ENCODE results near the gene PARD3.

Gene PARD3

DNA sequence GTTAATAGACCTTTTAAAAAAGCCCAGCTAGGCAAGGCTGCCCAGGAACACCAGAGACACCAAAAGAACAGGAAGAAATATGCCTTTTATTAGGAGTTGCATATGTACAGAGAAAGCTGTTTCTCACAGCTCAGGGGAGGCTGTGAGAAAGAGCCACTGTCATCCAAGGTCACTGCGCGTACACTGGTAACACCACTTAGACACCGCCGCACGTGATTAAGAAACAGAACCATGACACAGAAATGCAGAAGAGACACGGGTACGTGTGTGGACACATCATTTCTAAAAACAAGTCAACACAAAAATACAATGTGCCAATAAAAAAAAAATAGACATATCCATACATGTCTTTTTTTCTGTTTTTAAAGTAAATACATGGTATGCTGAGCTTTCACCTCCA, 705.6 kb downstream of the PARD3 start:
- DNase-seq = no peak

DNA sequence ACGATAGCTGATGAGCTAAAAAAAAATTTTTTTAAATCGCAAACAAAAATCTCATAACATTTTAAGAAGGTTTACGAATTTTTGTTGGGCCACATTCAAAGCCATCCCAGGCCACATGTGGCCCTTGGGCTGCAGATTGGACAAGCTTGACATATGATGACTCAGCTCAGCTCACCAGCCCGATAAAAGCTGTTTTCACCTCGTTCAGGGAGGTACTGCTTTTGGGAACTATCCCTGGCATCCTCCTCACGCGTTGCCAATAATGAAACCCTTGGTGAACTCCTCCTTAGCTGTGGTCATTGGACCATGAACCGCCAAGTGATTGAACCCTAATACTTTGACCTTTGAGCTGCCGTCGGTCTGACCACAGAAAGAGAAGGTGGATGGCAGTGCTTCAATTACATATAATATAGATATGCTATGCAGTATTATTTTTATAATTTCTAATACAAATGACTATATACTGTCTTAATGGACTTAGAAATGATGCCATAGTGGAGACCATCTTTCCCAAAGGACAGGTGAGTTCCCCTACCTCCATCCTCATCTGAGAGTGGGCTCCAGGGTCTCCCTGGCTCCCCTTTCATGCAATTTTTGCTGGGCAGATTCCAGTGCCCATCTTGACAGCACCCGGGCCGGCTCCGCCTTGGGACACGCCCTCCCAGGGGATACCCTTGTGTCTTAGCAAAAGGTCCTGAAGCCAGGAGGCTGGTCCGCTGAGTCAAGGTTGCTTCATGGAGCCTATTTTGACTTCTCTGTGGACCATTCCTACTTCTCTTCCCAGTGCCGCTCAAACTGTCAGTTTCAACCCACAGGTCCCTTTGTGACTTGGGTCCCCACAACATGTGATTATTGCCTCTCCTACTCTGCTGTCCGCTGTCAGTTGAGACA, 707.2 kb downstream of the PARD3 start:
- no peak for DNase-seq

DNA sequence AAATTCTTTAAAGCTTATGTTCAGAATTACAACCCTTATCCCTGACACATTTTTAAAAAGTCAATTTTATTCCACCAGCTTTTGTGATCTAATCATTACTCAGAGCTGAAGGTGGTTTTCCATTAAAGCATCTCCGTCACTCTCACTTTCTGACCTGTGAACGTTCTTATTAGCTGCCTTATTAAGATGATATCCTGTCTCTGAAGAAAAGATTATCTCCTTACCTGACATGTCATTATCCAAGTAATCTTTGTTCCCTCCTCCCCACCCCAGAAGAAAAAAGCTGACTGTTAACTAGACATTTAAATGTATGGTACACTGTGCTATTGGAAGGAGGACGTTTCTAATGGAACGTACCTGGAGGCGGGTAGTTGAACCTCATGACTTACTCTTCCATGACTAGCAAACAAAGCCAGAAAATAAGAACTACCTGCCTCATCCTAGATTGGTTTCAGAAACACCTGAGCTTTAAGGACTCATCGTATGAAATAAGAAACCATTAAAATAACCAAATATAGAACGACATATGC, 708.7 kb downstream of the PARD3 start:
- no peak for DNase-seq

DNA sequence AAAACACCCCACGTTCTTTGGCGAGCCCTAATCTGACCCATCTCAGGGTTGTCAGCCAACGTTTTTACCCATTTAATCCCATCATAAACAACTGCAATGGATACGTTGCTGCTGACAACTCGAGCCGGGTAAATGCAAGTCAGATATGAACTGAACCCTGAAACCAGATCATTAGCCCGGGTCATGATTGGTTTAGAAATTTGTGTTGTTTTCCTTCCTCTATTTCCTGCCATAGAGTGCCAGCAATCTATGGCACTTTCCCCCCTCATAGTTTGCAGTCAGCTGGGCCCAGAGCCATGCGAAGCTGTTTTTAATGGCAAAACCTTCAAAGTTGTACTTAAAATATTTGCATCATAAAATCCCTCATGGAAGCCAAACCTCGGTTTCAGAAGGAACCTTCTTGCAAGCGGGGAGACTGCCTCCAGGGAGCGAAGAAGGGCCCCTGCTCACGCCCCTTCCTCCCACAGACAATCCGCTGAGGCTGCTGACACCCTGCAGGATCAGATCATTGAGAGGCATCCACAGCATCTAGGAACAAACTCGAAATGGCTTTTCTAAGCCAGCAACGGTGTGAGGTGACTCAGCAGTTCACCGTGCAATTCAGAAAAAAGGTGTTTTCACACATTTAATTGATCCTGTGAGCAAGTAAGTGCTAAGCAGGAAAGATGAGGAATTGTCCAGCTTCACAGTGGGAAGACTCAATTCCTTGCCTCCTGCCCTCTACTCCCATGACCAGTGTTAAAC, 710.1 kb downstream of the PARD3 start:
- no peak for DNase-seq

DNA sequence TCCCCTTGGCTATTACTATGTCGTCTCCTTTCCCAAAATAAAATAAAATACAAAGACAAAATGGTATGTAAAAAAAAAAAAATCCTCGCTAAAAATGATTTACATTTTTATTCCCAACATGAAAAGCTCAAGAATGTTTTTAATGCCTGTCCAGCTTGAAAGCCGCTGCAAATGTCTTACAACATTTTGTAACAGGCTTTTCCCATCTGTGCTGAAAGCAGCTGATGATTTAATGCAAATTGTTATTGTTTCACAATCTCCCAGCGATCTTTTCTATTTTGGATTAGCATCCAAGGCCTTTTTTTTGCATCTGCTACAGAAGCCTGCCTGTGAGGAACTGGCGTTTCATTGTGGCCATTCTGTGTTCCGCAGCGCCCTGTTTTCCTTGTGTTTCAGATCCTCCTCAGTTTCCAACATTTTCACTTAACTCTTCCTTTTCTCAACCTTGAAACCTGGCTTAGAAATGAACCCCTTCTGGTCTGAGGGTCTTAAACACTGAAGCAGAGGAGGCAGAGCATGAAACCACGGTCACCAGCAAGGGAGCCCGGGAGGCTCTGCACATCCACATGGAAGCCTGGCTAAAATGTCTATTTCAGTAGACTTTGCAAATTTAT, 712.1 kb downstream of the PARD3 start:
- no peak for DNase-seq

DNA sequence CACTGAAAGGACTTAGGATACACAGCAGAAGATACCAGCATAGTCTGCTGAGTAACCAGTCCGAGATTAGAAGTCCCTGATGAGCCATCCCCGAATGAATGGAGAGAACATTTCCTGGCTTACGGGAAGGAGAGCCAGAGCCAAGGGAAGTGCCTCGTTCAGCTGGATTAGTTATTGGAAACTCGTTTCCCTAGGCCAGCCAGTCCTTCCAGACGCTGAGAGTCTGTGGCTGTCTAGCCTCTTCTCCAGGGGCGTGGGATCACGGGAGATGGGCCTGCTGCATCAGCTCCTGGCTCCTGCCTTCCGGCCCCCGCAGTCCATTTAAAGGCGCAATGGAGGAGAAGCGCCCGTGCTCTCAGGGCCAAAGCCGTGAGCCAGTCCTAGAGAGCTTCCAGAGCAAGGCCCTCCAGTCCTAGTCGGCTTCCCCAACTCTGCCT, 712.8 kb downstream of the PARD3 start:
- no peak for DNase-seq

DNA sequence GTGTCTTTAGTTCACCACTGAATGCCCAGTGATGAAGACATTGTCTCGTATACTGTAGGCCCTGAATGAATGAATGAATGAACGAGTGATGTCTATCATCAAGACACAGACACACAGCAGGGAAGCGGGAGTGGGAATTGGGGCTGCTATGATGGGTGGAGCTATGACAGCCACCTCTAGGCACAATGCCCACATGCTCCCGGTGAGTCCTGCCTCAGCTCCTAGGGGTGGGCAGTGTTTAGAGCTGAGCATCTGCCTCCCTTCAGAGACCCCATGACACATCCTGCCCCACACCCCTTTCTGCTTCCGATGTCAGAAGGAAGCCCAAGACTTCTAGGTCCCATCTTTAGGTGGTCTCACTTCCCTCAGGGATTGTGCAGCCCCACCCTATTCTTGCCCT, 714.1 kb downstream of the PARD3 start:
- DNase-seq = no peak

DNA sequence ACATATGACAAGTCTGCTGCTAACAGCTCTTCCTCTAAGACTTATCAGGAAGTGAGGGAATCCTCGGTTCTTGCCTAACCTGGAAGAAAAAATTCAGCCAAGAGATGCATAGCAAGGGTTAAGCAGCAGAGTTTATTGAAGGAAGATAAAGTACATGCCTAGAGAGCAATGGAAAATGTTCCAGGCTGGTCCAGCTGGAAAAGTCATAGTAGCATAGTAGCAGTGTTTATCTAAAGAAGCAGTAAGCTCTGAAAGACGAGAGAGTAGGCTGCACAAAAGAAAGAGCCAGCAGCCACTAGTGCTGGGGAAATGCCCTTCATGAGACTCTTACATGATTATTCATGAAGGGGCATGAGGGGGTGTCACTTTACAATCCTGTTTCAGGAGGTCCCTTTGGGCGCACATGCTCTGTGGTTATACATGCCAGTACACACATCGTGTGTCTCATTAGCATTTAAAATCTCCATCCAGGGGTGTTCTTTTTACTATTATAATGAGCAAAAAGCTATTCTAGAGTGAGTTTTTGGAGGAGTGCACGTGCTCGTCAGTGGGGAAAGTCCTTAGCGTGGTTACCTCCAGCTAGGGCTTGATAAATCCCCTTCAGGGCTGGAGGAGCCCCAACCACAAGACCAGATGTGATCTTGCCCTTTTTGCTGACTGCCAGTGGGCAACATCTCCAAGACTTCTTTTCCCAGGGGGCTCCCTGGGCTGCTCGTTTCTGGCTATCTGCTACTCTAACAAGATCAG, 716.1 kb downstream of the PARD3 start:
- no peak for DNase-seq

DNA sequence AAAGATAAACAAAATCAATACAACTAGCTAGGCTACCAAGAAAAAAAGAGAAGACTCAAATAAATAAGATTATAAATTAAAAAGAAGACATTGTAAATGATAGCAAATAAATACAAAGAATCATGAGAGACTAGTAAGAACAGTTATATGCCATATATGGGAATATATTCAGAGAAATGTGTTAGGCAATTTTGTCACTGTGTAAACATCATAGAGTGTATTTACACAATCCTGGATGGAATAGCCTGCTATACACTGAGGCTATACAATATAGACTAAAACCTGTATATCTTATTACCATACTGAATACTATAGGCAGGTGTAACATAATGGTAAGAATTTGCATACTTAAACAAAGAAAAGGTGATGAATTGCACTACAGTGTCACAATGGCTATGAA, 717.4 kb downstream of the PARD3 start:
- no peak for DNase-seq

DNA sequence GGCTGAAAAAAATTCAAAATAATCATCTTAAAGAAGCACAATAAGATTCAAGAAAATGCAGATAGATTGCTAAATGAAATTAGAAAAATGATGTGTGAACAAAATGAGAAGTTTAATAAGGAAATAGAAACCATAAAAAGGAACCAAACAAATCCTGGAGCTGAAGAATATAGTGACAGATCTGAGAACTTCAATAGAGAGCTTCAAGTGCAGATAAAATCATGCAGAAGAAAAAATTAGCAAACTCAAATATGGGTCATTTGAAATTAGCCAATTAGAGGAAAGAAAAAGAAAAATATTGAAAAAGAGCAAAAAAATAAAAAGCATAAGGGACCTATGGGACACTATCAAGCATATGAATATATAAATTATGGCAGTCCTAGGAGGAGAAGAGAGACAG, 720.1 kb downstream of the PARD3 start:
- DNase-seq = no peak

DNA sequence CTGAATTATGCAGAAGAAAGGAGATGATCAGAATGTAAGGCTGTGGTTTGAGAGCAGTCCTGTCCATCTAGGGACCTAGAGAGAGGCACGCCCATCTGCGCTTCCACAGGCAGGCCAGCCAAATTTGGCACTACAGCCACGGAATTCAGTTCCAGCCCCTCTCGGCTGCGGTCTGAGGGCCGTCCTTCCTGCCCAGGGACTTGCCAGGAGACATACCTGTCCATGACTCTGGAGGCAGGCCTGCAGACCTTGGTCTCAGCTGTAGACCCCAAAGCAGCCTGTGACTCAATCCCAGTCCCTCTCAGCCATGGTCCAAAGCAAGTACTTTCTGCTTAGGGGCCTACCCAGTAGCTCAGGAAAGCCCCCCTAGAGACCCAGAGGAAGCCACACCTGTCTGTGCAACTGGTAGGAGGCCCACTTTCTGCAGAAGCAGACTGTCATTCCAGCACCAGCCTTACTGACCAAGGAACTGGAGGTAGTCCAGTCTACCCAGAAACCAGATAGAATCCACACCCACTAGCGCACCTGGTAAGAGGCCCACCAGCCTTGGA, 720.9 kb downstream of the PARD3 start:
- DNase-seq = no peak

DNA sequence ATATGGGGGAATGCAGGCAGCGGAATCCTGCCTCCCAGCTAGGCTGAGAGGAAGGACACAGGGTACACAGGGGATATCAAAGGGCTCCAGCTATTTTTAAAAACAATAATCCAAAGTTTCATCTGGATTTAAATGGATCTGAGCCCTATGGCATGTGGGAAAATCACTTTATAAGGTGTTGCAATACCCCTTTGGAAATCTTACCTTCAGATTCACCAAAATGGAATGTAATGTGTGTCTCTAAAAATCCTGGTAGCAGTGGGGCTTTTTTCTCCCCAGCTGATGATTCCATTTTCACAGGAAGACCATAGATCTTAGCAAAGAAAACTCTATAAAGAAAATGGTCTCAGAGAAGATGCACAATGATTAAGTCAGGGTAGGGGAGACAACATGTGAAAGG, 722.2 kb downstream of the PARD3 start:
- DNase-seq = no peak

DNA sequence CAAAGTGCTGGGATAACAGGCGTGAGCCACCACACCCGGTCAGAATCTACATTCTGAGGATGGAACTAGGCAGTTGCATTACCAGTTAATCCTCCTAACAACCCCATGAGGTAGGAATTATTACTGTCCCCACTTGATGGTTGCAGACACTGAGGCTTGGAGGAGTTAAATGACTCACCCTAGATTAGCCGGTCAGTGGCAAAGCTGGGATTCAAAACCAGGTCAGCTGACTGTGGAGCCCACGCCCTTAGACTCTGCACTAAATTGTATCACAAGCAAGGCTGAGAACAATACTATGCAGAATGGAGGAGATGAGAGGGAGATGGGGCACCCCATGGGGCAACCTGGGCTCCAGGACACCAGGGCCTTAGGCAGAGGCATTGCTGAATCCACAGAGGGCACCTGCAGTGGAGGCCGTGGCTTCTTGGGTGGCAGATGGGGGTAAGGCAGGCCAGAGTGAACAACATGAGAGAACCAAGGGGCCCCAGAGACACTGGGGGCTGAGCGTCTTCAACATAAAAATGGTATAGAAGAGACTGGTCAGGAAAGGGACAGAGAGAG, 723.4 kb downstream of the PARD3 start:
- no peak for DNase-seq

DNA sequence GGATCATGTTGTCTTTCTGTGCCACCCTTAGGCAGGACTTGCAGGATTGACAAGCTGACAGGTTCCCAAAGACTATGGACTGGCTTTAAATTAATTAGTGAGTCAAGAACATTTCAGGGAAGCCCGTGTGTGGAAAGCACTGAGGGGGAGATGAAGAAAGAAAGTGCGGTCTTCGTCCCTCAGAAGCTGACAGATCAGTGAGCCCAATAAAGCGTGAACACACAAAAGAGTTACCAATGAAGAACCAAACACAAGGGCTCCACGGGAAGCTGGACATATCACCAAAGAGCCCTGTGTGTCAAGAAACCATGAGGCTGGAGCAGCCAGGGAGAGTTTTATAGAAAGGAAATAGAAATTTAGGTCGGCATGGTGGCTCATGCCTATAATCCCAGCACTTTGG, 725.8 kb downstream of the PARD3 start:
- DNase-seq = no peak

DNA sequence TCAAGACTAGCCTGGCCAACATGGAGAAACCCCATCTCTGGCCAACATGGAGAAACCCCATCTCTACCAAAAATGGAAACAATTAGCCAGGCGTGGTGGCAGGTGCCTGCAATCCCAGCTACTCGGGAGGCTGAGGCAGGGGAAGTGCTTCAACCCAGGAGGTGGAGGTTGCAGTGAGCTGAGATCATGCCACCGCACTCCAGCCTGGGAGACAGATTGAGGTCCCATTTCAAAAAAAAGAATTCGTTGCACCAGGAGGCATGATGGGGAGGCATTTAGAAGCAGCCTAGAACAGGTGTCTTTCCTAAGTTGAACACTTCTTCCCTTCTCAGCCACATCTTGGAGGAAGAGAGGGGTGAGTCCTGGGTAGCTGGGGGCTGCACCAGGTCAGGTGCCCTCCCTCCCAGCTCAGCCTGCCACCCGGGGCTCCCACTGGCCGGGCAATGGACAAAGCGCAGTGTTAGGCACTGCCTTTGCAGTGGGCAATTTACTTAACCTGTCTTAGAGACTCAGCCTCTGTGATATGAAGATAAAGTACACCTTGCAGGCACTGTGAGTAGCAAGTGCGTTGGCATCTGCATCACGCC, 726.8 kb downstream of the PARD3 start:
- no peak for DNase-seq

DNA sequence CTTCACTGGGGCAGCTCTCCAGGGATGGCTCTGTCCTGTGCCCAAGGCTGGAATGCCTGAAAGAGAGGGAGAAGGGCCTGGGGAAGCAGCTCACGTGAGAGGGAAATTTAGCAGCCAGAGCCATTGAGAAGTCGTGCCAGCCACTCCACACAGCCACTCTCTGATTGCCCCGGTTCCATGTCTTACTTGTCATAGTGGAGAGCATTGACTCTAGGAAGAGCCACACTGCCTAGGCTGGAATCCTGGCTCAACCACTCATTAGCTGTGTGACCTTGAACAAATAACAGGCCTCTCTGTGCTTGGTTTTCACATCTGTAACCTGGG, 728.0 kb downstream of the PARD3 start:
- DNase-seq = no peak

DNA sequence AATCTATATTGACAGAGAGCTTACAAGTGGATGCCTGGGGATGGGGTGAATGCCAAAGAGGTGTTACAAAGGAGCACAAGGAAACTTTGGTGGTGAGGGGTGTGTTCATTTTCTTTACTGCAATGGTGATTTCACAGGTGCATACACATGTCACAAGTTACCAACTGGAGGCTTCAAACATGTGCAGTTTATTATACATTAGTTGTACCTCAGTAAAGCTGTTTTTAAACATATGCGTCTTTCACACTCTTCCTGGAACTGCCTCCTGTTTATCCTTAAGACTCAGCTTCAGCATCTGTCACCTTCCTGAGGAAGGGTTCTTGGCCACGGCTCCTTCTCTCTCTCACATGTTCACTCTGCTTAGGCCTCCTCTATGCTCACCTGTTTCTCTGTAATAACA, 731.5 kb downstream of the PARD3 start:
- no peak for DNase-seq

DNA sequence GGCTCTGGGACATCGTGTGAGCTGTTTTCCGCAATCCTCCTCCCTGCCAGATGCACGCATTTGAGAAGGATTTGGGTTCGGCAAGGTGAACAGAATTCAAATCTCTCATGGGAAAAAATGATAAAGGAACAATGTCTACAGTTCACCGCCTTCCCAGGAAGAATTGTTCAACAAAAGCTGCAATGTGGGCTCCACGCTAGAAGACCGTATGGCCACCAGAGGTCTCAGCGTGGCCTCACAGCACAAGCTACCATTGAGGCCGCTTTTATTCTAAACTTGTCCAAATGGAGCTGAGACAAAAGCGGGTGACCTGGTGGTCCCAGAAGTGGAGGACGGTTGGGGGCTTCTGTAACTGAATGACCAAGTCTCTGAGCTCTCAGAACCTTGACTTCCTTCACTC, 733.1 kb downstream of the PARD3 start:
- DNase-seq = no peak

DNA sequence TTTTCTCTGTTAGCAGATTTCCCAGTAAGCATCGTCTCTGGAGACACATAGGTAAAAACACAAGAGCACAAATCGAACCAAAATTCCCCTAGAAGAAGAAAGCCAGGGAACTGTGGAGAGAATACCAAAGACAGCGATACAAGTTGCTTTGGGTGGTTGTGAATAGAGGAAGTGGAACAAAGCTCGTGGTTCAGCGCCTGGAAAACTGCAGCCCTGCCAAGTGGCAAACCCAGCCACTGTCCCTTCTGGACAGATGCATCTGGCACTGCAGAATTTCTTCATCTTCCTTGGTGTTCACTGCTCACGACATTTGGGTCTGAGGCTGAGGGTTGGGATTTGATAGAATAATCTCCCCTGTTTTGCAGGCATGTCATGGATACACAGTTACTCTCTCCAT, 733.8 kb downstream of the PARD3 start:
- DNase-seq = no peak

DNA sequence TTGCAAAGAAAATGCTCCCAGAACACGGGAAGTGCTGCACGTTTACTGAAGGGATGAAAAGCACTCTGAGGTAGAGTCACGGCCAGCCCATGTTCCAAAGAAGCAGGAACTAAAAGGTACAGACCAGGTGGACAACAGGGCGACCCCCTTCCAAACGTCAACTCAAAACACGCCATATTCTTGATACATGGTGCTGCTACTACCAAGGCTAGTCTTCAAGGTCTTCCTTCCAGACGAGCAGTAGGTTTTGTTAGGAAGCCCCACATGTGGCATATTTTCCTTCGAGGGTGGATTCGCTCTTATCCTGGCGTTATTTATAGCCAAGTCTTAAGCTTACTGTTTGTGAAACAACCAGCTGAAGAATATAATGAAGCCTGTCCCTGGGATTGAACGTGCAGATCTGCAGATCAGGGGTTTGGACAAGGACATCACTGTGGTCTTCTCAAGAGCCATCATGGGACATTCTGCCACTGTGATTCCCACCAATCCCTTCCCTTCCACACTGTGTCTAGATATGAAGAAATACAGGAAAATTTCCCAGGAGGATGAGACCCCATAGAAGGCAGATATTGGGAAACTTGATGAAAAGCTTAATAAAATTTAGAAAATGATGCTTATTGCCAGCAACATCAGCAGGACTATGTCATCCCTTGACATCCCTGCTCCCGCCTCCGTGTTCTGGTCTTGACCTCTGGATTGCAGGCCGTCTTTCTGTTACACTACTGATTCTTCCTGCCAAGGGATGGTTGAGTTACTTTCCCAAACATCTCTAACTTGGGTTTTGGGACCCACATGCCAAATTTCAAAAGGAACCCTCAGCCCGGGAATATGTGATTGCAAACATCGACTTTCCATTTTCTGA, 734.4 kb downstream of the PARD3 start:
- DNase-seq = no peak

All from stimulated activated CD4-positive, alpha-beta T cell treated with anti-CD3 and anti-CD28 coated beads, Interleukin-12 subunit alpha, Interleukin-12 subunit beta, amount 100 ng/mL, for 4 hours (primary cell).